Neuronal stem cell (in vitro differentiated cells): Measurements from ENCODE around the gene IGFL4.

ENCODE experiments used
- DNase-seq: peaks from one replicate; pipeline ENCODE4 v3.0.0-alpha.2; 2013; ENCODE audit warnings: low spot score
- H2AFZ ChIP-seq: one replicate; pipeline ENCODE4 v1.6.1; 2013; ENCODE audit warnings: mild to moderate bottlenecking, low read length, inconsistent platforms
- H2AK5ac ChIP-seq: 2 replicates; pipeline ENCODE4 v1.6.1; 2013; ENCODE audit warnings: low read depth, mild to moderate bottlenecking, inconsistent platforms, low read length, moderate library complexity, mixed read lengths
- H2BK120ac ChIP-seq: 2 replicates; pipeline ENCODE4 v1.6.1; 2013; ENCODE audit warnings: low read depth, mild to moderate bottlenecking, inconsistent platforms, low read length, moderate library complexity, mixed read lengths
- H2BK12ac ChIP-seq: one replicate; pipeline ENCODE4 v1.6.1; 2013; ENCODE audit warnings: low read length, inconsistent platforms
- H2BK15ac ChIP-seq: 2 replicates; pipeline ENCODE4 v1.6.1; 2013; ENCODE audit warnings: mild to moderate bottlenecking, low read length, inconsistent platforms, mixed read lengths
- H2BK5ac ChIP-seq: one replicate; pipeline ENCODE4 v1.6.1; 2013; ENCODE audit warnings: inconsistent platforms, mild to moderate bottlenecking, low read length, moderate library complexity
- H3K14ac ChIP-seq: one replicate; pipeline ENCODE4 v1.6.1; 2013; ENCODE audit warnings: low read length, inconsistent platforms
- H3K18ac ChIP-seq: 2 replicates; pipeline ENCODE4 v1.6.1; 2013; ENCODE audit warnings: low read length, inconsistent platforms
- H3K23ac ChIP-seq: 2 replicates; pipeline ENCODE4 v1.6.1; 2013; ENCODE audit warnings: low read depth, mild to moderate bottlenecking, mixed read lengths, low read length, inconsistent platforms; ENCODE audit not compliant: poor library complexity
- H3K27ac ChIP-seq: replicated peaks from 3 replicates; pipeline ENCODE4 v1.5.1; 2013; ENCODE audit warnings: low read length, inconsistent platforms
- H3K27me3 ChIP-seq, 3 experiments: 2 replicates each; pipeline ENCODE4 v1.6.1; 2013; ENCODE audit warnings: low read length in 3 of 3, mild to moderate bottlenecking in 2 of 3, inconsistent platforms in 1 of 3, low read depth in 1 of 3, mixed read lengths in 1 of 3, moderate library complexity in 1 of 3; ENCODE audit not compliant: control insufficient read depth in 3 of 3, insufficient read depth in 3 of 3
- H3K36me3 ChIP-seq, 2 donors: replicated peaks in 1 of 2; 2 replicates each; pipeline ENCODE4 v1.6.1; 2013; ENCODE audit warnings: low read length in 2 of 2; ENCODE audit not compliant: control insufficient read depth in 2 of 2, insufficient read depth in 2 of 2
- H3K4ac ChIP-seq: 2 replicates; pipeline ENCODE4 v1.6.1; 2013; ENCODE audit warnings: inconsistent platforms, mild to moderate bottlenecking, low read length, moderate library complexity
- H3K4me1 ChIP-seq, 2 donors: 1 replicate in 1 of 2; 2 replicates in 1 of 2; pipeline ENCODE4 v1.6.1; 2013; ENCODE audit warnings: low read length in 2 of 2, low read depth in 1 of 2; ENCODE audit not compliant: control insufficient read depth in 2 of 2, insufficient read depth in 1 of 2
- H3K4me2 ChIP-seq: one replicate; pipeline ENCODE4 v1.6.1; 2013; ENCODE audit warnings: mild to moderate bottlenecking, low read length, inconsistent platforms; ENCODE audit not compliant: insufficient read depth, poor library complexity, severe bottlenecking
- H3K4me3 ChIP-seq, 2 donors: 2 replicates each; pipeline ENCODE4 v1.5.1; 2013; ENCODE audit warnings: low read length in 2 of 2, mild to moderate bottlenecking in 2 of 2, inconsistent platforms in 1 of 2, moderate library complexity in 1 of 2
- H3K79me1 ChIP-seq: one replicate; pipeline ENCODE4 v1.6.1; 2013; ENCODE audit warnings: low read depth, mild to moderate bottlenecking, inconsistent platforms, low read length, moderate library complexity
- H3K9ac ChIP-seq: one replicate; pipeline ENCODE4 v1.6.1; 2013; ENCODE audit warnings: mild to moderate bottlenecking, low read depth, low read length, inconsistent platforms; ENCODE audit not compliant: poor library complexity
- H3K9me3 ChIP-seq, 2 donors: replicated peaks in 1 of 2; 2 replicates each; pipeline versions ENCODE3 to v1.6.1; 2013; ENCODE audit warnings: low read length in 2 of 2, mild to moderate bottlenecking in 2 of 2, inconsistent platforms in 1 of 2, low read depth in 1 of 2, mixed read lengths in 1 of 2, moderate library complexity in 1 of 2; ENCODE audit not compliant: control insufficient read depth in 2 of 2, insufficient read depth in 1 of 2
- H4K8ac ChIP-seq: one replicate; pipeline ENCODE4 v1.6.1; 2013; ENCODE audit warnings: low read depth, mild to moderate bottlenecking, inconsistent platforms, low read length, moderate library complexity
- H4K91ac ChIP-seq: one replicate; pipeline ENCODE4 v1.6.1; 2013; ENCODE audit warnings: low read length, low read depth, mild to moderate bottlenecking, inconsistent platforms; ENCODE audit not compliant: poor library complexity
- WGBS, 2 donors: extraction: QIAGEN DNeasy Blood & Tissue Kit; methylation state at CpG; one replicate each; pipeline ENCODE4 v1.1.7; 2013; ENCODE audit warnings: missing lambda C conversion rate in 2 of 2, mixed read lengths in 1 of 2; ENCODE audit not compliant: insufficient read length in 2 of 2, insufficient replicate concordance in 1 of 2; ENCODE audit errors: extremely low coverage in 2 of 2; 5-methylcytosine and 5-hydroxymethylcytosine counted together

IGFL4 gene

GRCh38 chr19:46068345-46069258 lies 27.8 kb upstream of the IGFL4 start:
- no peak overlapping the region for H2BK15ac ChIP-seq
- WGBS, 2 donors = no CpG with 5 or more reads among the region's 12 CpGs
- H2BK5ac ChIP-seq = no peak overlapping the region
- H3K18ac ChIP-seq = no peak overlapping the region
- H3K4me1 ChIP-seq = no peaks in the 10 kb centered on the region
- no peak overlapping the region for H3K9ac ChIP-seq
- H3K79me1 ChIP-seq = no peaks in the 10 kb centered on the region
- H3K4me2 ChIP-seq = no peak overlapping the region
- no peak overlapping the region for H2BK12ac ChIP-seq
- H3K36me3 ChIP-seq = no peaks in the 10 kb centered on the region
- H4K91ac ChIP-seq = no peak overlapping the region
- no peak overlapping the region for H2AK5ac ChIP-seq
- no peaks in the 10 kb centered on the region for H3K9me3 ChIP-seq
- H4K8ac ChIP-seq = no peak overlapping the region
- H3K4ac ChIP-seq = no peak overlapping the region
- no peak overlapping the region for H3K23ac ChIP-seq
- H3K27me3 ChIP-seq = peaks cover 0 to 41% (median 0%) of the 10 kb centered on the region in 3 experiments
- no peak overlapping the region for H3K4me3 ChIP-seq
- no peak overlapping the region for H3K27ac ChIP-seq
- H2AFZ ChIP-seq = no peak overlapping the region
- no peak overlapping the region for H3K14ac ChIP-seq
- DNase-seq = no peak
- no peak overlapping the region for H2BK120ac ChIP-seq

GRCh38 chr19:46067691-46068090 lies 26.9 kb upstream of the IGFL4 start:
- Histone ChIP-seq H3K18ac (no peak overlapping the region), H3K4me2 (no peak overlapping the region), H2BK12ac (no peak overlapping the region), H2AK5ac (no peak overlapping the region), H2BK5ac (no peak overlapping the region), H3K9ac (no peak overlapping the region), H3K9me3 (no peaks in the 10 kb centered on the region), H3K23ac (no peak overlapping the region), H4K8ac (no peak overlapping the region), H3K79me1 (no peaks in the 10 kb centered on the region), H3K27ac (no peak overlapping the region), H2AFZ (no peak overlapping the region), H3K4ac (no peak overlapping the region), H3K4me3 (no peak overlapping the region), H2BK120ac (no peak overlapping the region), H2BK15ac (no peak overlapping the region), H3K14ac (no peak overlapping the region), H3K36me3 (no peaks in the 10 kb centered on the region), H3K27me3 (peaks cover 0 to 32% (median 0%) of the 10 kb centered on the region in 3 experiments), H3K4me1 (no peaks in the 10 kb centered on the region), H4K91ac (no peak overlapping the region)
- no peak for DNase-seq
- WGBS, 2 donors = no CpG with 5 or more reads among the region's 1 CpG

- Histone ChIP-seq H2BK12ac (no peak overlapping the region), H3K27me3 (peaks cover 0 to 23% (median 0%) of the 10 kb centered on the region in 3 experiments), H3K4me3 (no peak overlapping the region), H4K91ac (no peak overlapping the region), H2AFZ (no peak overlapping the region), H3K14ac (no peak overlapping the region), H2BK120ac (no peak overlapping the region), H3K4ac (no peak overlapping the region), H3K27ac (no peak overlapping the region), H2BK5ac (no peak overlapping the region), H3K4me2 (no peak overlapping the region), H3K4me1 (no peaks in the 10 kb centered on the region), H4K8ac (no peak overlapping the region), H3K23ac (no peak overlapping the region), H3K18ac (no peak overlapping the region), H2AK5ac (no peak overlapping the region), H3K79me1 (no peaks in the 10 kb centered on the region), H3K9me3 (peaks cover 2 to 5% of the 10 kb centered on the region in 2 donors), H3K36me3 (no peaks in the 10 kb centered on the region), H2BK15ac (no peak overlapping the region), H3K9ac (no peak overlapping the region)
- no CpG with 5 or more reads among the region's 1 CpG for WGBS, 2 donors
- DNase-seq = no peak
These were observed 25.7 kb upstream of the IGFL4 start for GRCh38 chr19:46066471-46066870.

- Histone ChIP-seq H3K9ac (no peak overlapping the region), H3K4me3 (no peak overlapping the region), H3K18ac (no peak overlapping the region), H2AK5ac (no peak overlapping the region), H2BK15ac (no peak overlapping the region), H3K4me1 (no peaks in the 10 kb centered on the region), H2AFZ (no peak overlapping the region), H3K27ac (no peak overlapping the region), H3K4me2 (no peak overlapping the region), H3K36me3 (no peaks in the 10 kb centered on the region), H2BK12ac (no peak overlapping the region), H3K4ac (no peak overlapping the region), H4K8ac (no peak overlapping the region), H3K79me1 (no peaks in the 10 kb centered on the region), H2BK5ac (no peak overlapping the region), H3K14ac (no peak overlapping the region), H3K27me3 (peaks cover 0 to 15% (median 0%) of the 10 kb centered on the region in 3 experiments), H3K9me3 (peaks cover 2 to 12% of the 10 kb centered on the region in 2 donors), H2BK120ac (no peak overlapping the region), H4K91ac (no peak overlapping the region), H3K23ac (no peak overlapping the region)
- WGBS, 2 donors = no CpG with 5 or more reads among the region's 7 CpGs
- no peak for DNase-seq
These were observed 24.8 kb upstream of the IGFL4 start for GRCh38 chr19:46065486-46066071.
